Measurements from ENCODE around the gene PSEN1.

DNA sequence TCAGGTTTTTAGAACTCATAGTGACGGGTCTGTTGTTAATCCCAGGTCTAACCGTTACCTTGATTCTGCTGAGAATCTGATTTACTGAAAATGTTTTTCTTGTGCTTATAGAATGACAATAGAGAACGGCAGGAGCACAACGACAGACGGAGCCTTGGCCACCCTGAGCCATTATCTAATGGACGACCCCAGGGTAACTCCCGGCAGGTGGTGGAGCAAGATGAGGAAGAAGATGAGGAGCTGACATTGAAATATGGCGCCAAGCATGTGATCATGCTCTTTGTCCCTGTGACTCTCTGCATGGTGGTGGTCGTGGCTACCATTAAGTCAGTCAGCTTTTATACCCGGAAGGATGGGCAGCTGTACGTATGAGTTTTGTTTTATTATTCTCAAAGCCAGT lies 34.4 kb downstream of the PSEN1 start:
- TF ChIP-seq, protein P1, sequence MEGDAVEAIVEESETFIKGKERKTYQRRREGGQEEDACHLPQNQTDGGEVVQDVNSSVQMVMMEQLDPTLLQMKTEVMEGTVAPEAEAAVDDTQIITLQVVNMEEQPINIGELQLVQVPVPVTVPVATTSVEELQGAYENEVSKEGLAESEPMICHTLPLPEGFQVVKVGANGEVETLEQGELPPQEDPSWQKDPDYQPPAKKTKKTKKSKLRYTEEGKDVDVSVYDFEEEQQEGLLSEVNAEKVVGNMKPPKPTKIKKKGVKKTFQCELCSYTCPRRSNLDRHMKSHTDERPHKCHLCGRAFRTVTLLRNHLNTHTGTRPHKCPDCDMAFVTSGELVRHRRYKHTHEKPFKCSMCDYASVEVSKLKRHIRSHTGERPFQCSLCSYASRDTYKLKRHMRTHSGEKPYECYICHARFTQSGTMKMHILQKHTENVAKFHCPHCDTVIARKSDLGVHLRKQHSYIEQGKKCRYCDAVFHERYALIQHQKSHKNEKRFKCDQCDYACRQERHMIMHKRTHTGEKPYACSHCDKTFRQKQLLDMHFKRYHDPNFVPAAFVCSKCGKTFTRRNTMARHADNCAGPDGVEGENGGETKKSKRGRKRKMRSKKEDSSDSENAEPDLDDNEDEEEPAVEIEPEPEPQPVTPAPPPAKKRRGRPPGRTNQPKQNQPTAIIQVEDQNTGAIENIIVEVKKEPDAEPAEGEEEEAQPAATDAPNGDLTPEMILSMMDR (IDR thresholded peaks at IDR 0.05; ENCODE audit: low read depth, low read length, poor library complexity, severe bottlenecking) = no peak
- TF ChIP-seq EZH2phosphoT487 (IDR thresholded peaks at IDR 0.05; ENCODE audit: borderline replicate concordance, low read length) = no peak
